PC-3 (cell line): ENCODE measurements around the gene LCP1. TPM values are rescaled to one million over a fixed set of nuclear protein-coding genes. Genes with fewer than 3 reads are reported as not detected.

Source experiments
- ATAC-seq: fragments of 200-7000 bp; cut with Tn5 transposase; 2 replicates; pipeline ENCODE4 v1.9.1; 2020; ENCODE audit warnings: mild to moderate bottlenecking, moderate library complexity
- BruUV-seq: library from RNA; stranded (reverse); fragments of 400-500 nt; replicated peaks from 2 replicates; lab custom pipeline; 2021; lab: Mats Ljungman, UMichigan
- CTCF ChIA-PET: fragments of 300-600 bp; sonication (Branson Sonifier 250); formaldehyde crosslinking; loops from one replicate; lab custom pipeline; 2022; ENCODE audit warnings: antibody characterized with exemption; lab: Charles Lee
- POLR2A ChIA-PET: fragments of 300-600 bp; sonication (Branson Sonifier 250); formaldehyde crosslinking; loops from one replicate; lab custom pipeline; 2022; ENCODE audit warnings: antibody characterized with exemption; ENCODE audit not compliant: unreplicated experiment; lab: Charles Lee
- DNase-seq: peaks from one replicate; pipeline ENCODE4 v3.0.0-alpha.2; 2015
- H2AFZ ChIP-seq: fragments of 300-600 bp; sonication (generic); 2 replicates; pipeline ENCODE4 v1.6.0; 2016; ENCODE audit warnings: antibody characterized with exemption, low read length
- H3F3A ChIP-seq: fragments of 300-600 bp; sonication (generic); one replicate; pipeline ENCODE4 v1.6.0; 2017; ENCODE audit warnings: antibody characterized with exemption, low read length, control low read depth, mild to moderate bottlenecking; ENCODE audit not compliant: unreplicated experiment
- H3K27ac ChIP-seq: fragments of 300-600 bp; sonication (generic); 2 replicates; pipeline ENCODE4 v1.5.1; 2016; ENCODE audit warnings: mild to moderate bottlenecking, low read length
- H3K27me3 ChIP-seq: fragments of 300-600 bp; sonication (generic); 2 replicates; pipeline ENCODE4 v1.6.1; 2016; ENCODE audit warnings: low read length, mixed read lengths
- H3K36me3 ChIP-seq: fragments of 300-600 bp; sonication (generic); 2 replicates; pipeline ENCODE4 v1.6.1; 2016; ENCODE audit warnings: low read depth, mixed run types, low read length, mixed read lengths
- H3K4me1 ChIP-seq: fragments of 300-600 bp; sonication (generic); 2 replicates; pipeline ENCODE4 v1.5.1; 2016; ENCODE audit warnings: low read length; ENCODE audit not compliant: insufficient read depth
- H3K4me2 ChIP-seq: fragments of 300-600 bp; sonication (generic); 2 replicates; pipeline ENCODE4 v1.6.0; 2016; ENCODE audit warnings: low read length
- H3K4me3 ChIP-seq: fragments of 300-600 bp; sonication (generic); 2 replicates; pipeline ENCODE4 v1.5.1; 2016; ENCODE audit warnings: mild to moderate bottlenecking, low read length, mixed read lengths
- H3K79me2 ChIP-seq: fragments of 300-600 bp; sonication (generic); 2 replicates; pipeline ENCODE4 v1.6.1; 2017; ENCODE audit warnings: low read length, mixed read lengths
- H3K9ac ChIP-seq: fragments of 300-600 bp; sonication (generic); 2 replicates; pipeline ENCODE4 v1.6.0; 2016; ENCODE audit warnings: mild to moderate bottlenecking, low read length
- H3K9me2 ChIP-seq: fragments of 300-600 bp; sonication (generic); replicated peaks from 2 replicates; pipeline ENCODE4 v1.6.1; 2016; ENCODE audit warnings: mixed run types, low read length, mixed read lengths
- H3K9me3 ChIP-seq: fragments of 300-600 bp; sonication (generic); 2 replicates; pipeline ENCODE4 v1.6.1; 2016; ENCODE audit warnings: low read length, mixed read lengths
- H4K20me1 ChIP-seq: fragments of 300-600 bp; sonication (generic); 2 replicates; pipeline ENCODE4 v1.6.1; 2016; ENCODE audit warnings: low read length, mixed read lengths
- CTCF ChIP-seq: fragments of 300-600 bp; sonication (generic); conservative IDR thresholded peaks from 2 replicates; pipeline ENCODE4 v1.5.1; 2017; ENCODE audit warnings: antibody characterized with exemption, low read depth, mild to moderate bottlenecking, low read length
- EZH2 ChIP-seq: fragments of 300-600 bp; sonication (generic); IDR thresholded peaks from one replicate; pipeline ENCODE4 v1.6.1; 2017; ENCODE audit warnings: antibody characterized with exemption, mild to moderate bottlenecking, low read length; ENCODE audit not compliant: unreplicated experiment
- EZH2phosphoT487 ChIP-seq: fragments of 300-600 bp; sonication (generic); IDR thresholded peaks from 2 replicates; pipeline ENCODE4 v1.6.1; 2018; ENCODE audit warnings: mild to moderate bottlenecking, antibody characterized with exemption, low read length, borderline replicate concordance
- intact Hi-C: fragments of 100-400 bp; cut with micrococcal nuclease; formaldehyde crosslinking; loops from 2 replicates; pipeline ENCODE4 v1.9.0; 2023
- total RNA-seq: library from RNA; depleted of rRNA; stranded (reverse); fragments of >200 nt; gene quantifications from 2 replicates; pipeline ENCODE4 v1.2.3, GENCODE V29; 2014

The LCP1 gene
- total RNA-seq, 1 experiment from 2014 or later = 143 TPM

DNA sequence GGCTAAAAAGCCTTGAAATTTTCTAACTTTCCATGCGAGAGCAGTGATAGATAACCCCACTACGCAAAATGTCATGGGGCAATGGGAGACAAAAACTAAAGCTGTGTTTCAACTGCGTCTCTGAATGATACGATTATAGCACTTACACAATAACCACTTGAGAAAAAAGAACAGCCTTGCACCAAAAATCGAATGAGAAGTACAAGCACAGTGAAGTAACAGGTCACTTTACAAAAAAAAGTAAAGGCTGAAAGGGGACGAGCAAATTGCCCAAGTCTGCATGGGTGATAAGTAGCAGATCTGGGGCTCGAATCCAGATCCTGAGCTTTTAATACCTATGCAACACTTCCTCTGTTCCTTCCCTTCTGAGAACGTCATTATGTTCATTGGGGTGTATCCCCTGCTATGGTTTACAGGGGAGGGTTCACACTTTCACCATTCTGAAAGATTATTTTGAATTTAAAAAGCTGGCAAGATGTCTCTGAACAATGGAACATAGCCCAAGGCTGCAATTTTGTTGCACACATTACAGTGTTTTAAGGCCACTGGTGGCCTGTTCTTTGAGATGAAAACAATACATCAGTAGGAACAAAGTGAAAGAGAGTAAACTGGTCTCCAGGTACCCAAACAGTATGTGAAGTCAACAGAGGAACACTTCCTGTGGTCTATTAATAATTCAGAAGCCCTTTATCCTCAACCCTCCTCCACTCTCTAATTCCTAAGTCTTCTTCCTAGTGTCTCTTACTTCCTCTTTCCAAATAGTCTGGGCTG is 80.3 kb downstream of the LCP1 start:
- H3K9ac ChIP-seq = no peak overlapping the region
- H3K9me3 ChIP-seq = no peaks in the 10 kb centered on the region
- no peaks in the 10 kb centered on the region for H3K79me2 ChIP-seq
- no peaks in the 10 kb centered on the region for H3K4me1 ChIP-seq
- no peaks in the 10 kb centered on the region for H4K20me1 ChIP-seq
- DNase-seq = no peak
- TF ChIP-seq CTCF (no peak), EZH2 (no peak), EZH2phosphoT487 (no peak)
- no peak; the same call in 1 of the 2 replicates for ATAC-seq
- intact Hi-C loops = no loop called here
- ChIA-PET POLR2A (no interaction called here), CTCF (no interaction called here)
- H3K27me3 ChIP-seq = peaks cover 4% of the 10 kb centered on the region; the same call in 1 of the 2 replicates
- no TSS peak for BruUV-seq
- H3F3A ChIP-seq = no peaks in the 10 kb centered on the region
- no peaks in the 10 kb centered on the region for H3K9me2 ChIP-seq
- no peak overlapping the region for H3K27ac ChIP-seq
- no peak overlapping the region for H3K4me2 ChIP-seq
- H2AFZ ChIP-seq = no peak overlapping the region
- H3K4me3 ChIP-seq = no peak overlapping the region
- H3K36me3 ChIP-seq = no peaks in the 10 kb centered on the region

DNA sequence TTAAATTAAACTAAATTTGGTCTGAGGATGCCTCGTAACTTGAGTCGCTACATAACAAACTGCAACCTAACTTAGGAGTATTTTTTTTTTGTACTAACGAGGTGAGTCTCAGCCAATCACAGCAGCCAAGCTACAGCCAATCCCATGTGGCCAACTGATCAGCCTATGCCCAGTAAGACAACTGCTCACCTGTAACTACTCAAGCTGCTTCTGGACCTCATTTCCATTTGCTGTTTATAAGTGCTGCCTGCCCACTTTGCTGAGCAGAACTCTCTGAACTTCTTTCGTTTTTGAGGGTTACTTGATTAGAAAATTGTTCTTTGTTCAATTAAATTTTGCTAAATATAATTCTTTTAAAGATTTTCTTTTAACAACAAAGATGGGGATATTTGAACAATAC is 81.0 kb downstream of the LCP1 start:
- ATAC-seq (no peak), DNase-seq (no peak)
- H2AFZ ChIP-seq = no peak overlapping the region
- TF ChIP-seq CTCF (no peak), EZH2phosphoT487 (no peak), EZH2 (no peak)
- H4K20me1 ChIP-seq = no peaks in the 10 kb centered on the region
- H3K4me3 ChIP-seq = no peak overlapping the region
- intact Hi-C loops = no loop called here
- no peaks in the 10 kb centered on the region for H3K4me1 ChIP-seq
- no peaks in the 10 kb centered on the region for H3K9me3 ChIP-seq
- no peaks in the 10 kb centered on the region for H3K79me2 ChIP-seq
- CTCF ChIA-PET = no interaction called here
- H3K27ac ChIP-seq = no peak overlapping the region
- H3K4me2 ChIP-seq = no peak overlapping the region
- H3F3A ChIP-seq = no peaks in the 10 kb centered on the region
- BruUV-seq = no TSS peak
- H3K36me3 ChIP-seq = no peaks in the 10 kb centered on the region
- POLR2A ChIA-PET = no interaction called here
- no peaks in the 10 kb centered on the region for H3K9me2 ChIP-seq
- H3K9ac ChIP-seq = no peak overlapping the region
- peaks cover under 1% of the 10 kb centered on the region; the same call in 1 of the 2 replicates for H3K27me3 ChIP-seq

DNA sequence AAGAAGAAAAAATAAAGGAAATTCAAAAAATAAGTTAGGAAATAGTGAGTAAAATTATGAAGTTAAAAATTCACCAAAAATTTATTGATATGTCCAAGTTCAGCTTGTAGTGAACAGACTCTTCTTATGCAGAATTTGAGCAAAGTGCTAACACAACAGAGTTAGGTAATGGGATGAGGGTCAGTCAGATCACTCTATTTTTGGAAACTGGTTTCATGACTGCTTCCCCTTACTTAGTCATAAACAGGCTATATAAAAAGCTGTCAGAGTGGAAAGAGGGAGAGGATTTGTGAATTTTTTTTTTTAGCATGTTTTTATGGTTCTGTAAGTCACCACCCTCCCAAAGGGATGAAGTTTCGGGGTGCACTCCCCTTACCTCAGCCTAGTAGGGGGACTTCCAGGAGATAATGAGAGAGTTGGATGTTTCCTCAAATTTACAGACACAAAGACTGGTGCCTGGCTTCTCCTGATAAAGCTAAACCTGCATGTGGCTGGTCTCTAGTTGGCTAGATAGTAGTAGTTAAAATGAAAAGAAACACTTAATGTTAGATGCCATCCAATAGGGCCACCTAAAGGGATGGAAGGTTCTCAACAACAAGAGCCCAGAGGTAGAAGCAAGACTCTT is 81.7 kb downstream of the LCP1 start:
- no peak overlapping the region for H3K27ac ChIP-seq
- no peak for DNase-seq
- H3K36me3 ChIP-seq = no peaks in the 10 kb centered on the region
- intact Hi-C loops = no loop called here
- H3K79me2 ChIP-seq = no peaks in the 10 kb centered on the region
- H3K9me3 ChIP-seq = no peaks in the 10 kb centered on the region
- H3F3A ChIP-seq = no peaks in the 10 kb centered on the region
- no peaks in the 10 kb centered on the region for H3K4me1 ChIP-seq
- ChIA-PET CTCF (no interaction called here), POLR2A (no interaction called here)
- H3K9me2 ChIP-seq = no peaks in the 10 kb centered on the region
- no peaks in the 10 kb centered on the region; the same call in 1 of the 2 replicates for H3K27me3 ChIP-seq
- TF ChIP-seq CTCF (no peak), EZH2phosphoT487 (no peak), EZH2 (no peak)
- H3K4me2 ChIP-seq = no peak overlapping the region
- no TSS peak for BruUV-seq
- no peak overlapping the region for H3K4me3 ChIP-seq
- no peaks in the 10 kb centered on the region for H4K20me1 ChIP-seq
- ATAC-seq = no peak
- no peak overlapping the region for H2AFZ ChIP-seq
- no peak overlapping the region for H3K9ac ChIP-seq
